ENCODE measurements around the gene FMN1.

FMN1 gene

DNA sequence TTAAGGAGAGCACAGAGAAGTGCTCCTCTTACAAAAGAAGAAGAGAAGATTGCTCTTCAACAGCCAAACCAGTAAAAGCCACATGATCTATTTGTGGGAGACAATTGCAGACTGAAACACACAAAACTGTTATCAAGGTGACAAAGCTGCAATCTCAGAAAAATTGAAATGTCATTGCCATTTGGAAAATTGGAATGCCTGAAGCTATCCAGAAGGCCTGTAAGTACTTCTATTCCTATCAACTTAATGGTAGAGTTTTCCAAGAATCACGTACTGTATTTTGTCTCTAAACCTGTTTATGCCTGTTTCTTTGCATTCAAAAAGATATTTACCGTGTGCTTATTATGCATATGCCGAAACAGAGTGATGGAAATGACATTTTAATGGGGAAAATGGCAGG is 272.0 kb downstream of the FMN1 start:
- DNase-seq (ENCODE audit: low read depth): no peak

DNA sequence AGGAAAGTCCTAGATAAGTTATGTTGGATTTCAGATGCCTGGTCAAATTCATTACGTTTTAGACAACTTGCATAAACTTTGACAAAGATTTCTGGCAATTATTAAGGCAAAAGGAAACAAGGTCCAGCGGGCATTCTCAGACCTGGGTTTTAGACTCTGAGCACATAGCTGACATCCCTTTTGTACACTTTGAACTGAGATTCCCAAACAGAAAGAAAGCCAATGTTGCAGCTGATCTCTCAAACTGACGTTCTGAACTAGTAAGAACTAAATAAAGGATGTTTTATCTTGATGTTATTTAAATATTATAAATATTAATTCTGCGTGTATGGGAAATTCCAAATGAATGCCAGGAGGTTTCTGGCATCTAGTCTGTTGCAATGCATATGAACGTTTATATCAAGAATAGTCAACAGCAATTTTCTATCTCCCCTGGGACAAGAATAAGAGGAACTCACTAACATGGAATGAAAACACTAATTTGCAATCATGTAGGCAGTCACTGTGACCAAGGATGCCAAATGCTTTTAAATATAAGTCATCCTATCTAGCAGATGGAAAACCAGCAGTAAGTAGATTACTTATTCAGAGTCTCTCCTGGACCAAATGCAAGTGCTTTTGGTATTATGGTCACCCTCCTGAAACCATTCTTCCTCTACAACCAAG is 274.6 kb downstream of the FMN1 start:
- no peak for DNase-seq (ENCODE audit: low read depth)

DNA sequence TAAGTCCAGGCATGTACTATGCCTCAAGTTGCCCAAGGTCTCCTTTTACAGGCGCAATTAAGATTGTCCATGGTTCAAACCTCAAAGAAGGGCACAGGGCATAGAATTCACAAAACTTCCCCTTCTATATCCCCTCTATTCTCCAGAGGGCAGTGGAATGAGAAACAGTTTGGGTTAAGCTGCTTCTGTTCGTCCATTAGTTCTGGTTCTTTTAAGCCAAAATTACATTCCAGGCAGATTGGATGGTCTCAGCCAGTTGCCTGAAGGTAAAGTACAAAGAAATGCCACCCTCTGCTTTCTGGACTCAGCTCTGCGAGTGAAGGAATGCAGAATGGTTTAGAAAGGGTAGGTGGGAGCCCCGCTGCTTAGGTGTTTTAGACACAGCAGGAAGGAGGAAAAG is 276.0 kb downstream of the FMN1 start:
- DNase-seq (ENCODE audit: low read depth): no peak

DNA sequence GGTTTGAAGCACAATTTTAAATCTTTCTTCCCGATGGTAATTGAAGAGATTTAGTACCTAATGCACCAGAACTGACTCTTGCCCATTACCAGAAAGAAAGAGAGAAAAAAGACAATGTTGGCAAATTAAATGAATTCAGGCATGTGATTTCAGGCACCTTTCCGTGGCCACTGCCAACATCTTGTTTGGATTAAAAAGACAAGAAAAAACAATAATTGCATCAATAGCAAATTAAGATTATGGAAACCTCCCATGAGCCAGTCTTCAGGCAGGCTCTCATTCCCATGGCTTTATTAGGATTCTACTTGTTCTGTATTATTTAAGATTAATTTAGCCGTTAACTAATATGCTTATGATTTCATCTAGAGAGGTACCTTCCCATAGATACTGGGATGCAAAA is 283.7 kb downstream of the FMN1 start:
- no peak for DNase-seq (ENCODE audit: low read depth)

DNA sequence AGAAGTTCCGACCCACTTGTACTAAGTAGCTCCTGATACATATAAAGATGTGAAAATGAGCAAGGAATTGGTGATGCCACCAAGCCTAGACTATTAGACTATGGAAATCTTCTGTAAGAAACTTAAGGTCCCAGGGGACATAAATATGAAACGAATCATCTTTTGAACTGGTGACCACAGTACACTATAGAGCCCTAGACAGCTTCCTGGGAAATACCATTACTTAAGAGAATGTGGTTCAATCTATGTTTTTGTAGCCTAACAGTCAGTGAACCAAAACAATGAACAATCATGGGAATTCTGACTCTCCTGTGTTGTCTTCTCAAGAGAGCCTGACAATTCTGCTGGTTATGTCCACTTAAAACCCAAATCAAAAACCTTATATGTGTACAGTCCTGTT is 285.1 kb downstream of the FMN1 start:
- no peak for DNase-seq (ENCODE audit: low read depth)

DNA sequence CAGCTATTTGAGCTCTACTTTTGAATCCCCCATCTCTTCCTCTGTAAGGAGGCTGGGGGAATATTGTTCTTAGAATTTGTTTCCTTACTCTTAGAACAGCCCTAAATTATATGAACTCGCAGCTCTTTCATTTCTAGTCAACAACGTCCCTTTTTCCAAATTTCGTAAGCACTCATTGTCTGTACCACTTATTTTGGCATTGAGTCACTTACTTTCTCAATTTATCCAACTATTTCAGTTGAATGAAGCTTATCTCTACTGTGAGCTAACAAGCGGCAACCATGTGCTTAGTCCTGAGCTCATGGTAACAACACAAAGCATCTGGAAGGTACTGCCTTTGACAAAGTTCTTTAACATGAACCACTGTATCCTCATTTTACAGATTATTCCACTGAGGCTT is 285.6 kb downstream of the FMN1 start:
- no peak for DNase-seq (ENCODE audit: low read depth)

DNA sequence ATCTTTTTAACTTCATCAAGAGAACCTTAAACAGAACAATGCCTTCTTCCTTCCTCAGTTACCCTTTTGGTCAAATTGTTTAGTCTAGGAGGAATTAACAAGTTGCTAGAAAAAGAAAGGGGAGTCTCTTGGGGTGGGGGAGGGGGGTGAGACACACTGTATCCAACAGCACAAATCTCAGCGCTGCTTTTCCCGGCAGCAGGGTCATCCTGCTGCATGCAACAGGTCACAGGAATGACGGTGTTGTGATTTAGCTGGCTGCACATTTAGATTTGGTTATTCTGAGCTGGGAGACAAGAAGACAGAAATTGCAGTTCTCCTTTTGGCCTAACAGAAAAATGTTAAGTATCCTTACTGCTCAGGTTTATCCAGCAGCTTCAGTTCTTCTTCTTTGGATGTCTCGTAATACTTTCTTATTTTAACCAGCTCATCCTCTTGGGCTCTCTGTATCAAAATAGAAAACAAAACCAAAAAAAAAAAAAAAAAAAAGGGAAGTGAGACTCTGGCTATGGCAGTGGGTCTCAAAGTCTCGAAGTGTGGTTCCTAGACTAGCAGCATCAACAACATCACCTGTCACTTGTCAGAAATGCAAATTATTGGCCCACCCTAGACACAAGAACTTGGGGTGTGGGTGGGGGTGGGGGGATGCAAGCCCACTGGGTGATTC is 286.2 kb downstream of the FMN1 start:
- DNase-seq (ENCODE audit: low read depth): no peak

DNA sequence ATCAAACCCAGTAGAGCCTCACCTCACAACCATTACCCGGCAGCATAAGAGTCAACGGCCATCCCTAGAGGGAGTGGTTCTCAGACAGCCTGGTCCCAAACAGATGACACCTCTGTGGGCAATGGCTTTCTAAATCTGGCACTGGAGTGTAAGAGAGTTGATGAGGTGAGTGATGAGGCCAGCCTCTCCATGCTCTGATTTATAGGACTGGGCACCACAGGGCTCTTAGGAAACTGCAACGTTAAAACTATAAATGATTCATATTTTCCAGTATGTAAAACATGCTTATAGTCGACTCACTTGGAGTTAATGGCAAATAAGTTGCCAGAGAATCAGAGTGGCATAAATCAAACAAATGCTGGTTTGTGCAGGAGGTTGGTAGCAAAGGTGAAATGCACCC is 289.0 kb downstream of the FMN1 start:
- DNase-seq (ENCODE audit: low read depth): no peak

DNA sequence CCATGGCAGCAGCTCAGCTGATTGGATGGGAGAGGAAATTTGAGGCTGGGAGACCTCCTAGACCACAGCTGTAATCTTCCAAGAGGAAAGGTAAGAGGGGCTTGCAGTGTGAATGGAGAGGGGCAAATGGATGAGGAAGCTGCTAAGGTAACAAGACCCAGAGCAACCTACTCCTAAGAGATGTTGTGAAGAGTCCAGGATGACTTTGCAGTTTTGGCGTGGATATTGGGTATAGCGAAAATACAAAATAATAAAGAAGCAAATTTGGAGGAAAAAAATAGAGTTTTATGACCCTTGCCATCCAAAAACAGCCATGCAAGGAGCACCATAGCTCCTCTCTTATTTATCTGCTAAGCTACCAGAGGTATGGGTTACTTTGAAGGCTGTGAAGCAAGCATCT is 290.1 kb downstream of the FMN1 start:
- no peak for DNase-seq (ENCODE audit: low read depth)

DNA sequence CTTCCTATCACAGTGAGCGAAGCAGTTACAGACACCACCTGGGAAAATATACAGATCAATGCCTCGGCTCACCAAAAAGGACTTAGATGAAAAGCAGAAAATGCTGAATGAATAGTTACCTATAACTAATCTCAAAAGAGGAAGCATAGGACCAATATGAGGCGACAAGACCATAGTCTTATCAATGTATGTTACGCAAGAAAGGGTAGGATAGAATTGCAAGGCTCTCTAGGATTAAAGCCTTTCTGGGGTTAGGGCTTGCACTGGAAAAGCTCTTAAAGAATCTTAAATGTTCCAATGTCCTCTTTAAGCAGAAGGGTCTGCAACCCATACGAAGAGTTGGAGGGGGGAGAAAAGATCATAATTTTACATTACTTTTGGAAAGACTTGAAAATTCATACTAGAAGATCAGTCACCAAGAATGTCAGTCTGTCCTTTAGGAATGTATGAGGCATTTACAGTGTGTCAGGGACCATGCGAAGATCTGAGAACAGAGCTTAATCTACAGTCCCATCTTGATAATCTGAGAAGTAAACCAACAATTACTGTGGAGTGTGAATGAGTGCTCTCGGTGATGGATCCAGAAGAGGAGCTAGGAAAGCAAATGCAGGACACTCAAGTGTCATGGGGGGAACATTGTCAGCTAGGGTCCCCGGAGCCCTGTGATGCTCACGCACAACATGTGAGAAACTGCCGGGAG is 290.8 kb downstream of the FMN1 start:
- no peak for DNase-seq (ENCODE audit: low read depth)

DNA sequence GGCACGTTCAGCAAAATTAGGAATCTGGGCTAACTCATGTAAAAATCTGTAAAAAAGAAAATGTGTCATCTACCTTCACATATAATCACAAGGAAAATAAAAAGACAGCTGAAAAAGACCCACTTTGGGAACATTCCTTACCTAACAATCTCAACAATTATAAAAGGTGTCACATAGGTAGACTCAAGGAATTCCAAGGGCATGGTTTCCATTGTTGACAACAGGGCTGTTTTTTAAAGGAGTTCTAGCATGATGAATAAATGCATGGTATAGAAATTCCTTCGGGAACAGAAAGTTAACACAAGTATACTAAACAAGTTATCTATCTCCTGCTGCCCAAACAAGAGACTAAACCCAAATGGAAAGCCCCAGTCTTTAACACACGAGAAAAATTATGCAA is 292.5 kb downstream of the FMN1 start:
- DNase-seq (ENCODE audit: low read depth): no peak

DNA sequence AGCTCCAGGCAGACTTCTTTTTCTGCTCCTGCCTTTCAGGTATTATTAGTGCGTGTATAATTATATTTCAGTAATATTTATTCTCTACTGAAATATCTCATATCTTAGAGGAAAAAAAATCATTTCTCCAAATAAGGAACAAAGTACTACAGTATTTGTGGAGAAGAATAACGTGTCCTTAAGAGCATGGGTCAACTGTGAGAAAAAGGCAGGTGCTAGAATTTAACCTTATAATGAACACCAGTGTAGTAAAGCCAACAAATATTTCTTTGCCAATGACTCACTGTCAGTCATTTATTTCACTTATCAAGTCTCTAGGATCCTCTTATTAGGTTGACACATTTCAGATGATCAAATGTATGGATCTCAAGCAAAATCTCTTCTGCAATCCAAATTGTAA is 293.3 kb downstream of the FMN1 start:
- DNase-seq (ENCODE audit: low read depth): no peak

DNA sequence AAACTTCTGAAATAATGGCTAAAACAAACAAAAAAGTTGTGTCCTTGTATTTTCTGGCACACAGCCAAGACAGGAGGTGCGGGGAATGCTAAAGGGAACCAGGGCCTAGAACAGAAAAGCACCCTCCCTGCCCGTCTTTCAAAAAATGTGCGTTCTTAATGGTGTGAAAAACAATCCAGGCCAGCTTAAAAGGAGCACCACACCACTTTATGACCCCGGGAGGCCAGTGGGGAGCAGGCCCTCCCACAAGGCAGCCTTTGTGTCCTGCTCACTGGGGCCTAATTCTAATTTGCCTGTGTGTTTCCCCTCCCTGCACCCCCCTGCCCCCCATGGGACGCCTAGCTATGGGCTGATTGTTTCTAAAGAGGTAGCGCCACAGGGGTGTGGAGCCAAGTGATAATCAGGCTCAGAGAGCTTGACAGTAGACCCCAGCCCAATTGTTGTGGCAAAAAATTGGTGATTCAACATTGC is 295.4 kb downstream of the FMN1 start:
- no peak for DNase-seq (ENCODE audit: low read depth)

DNA sequence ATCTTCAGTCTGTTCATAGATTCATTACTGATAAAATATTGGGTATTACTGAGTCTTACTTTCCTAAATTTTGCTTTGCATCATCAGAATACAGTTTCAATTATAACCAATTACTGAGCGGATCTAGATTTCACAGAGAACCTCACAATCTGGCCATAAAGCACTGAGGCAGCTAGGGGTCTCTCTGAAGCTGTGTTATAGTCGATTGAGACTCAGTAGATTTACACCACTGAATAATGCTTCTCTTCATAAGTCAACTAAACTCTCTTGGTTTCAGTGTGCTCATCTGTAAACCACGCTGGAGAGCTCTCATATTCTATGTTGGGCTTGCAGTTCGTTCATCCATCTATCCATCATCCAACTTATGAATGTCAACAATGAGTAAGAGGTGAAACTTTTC is 296.1 kb downstream of the FMN1 start:
- DNase-seq (ENCODE audit: low read depth): no peak

DNA sequence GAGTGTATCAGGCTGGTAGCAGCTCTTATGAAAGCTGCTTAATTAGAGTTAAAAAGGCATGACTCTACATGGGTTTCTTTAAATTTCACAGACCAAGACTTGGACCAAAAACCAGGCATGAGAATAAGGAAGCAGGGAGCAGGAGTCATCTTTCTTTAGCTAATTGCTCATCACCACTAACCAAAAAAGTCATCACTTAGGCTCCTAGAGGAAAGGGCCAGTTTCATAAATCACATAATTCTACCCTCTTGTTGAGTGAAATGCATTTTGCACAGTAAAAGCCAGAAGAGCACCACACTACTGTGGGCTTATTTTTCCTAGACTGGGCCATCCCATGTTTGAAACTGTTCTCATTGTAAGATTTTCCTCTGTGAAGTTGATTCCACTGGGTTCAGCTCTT is 301.1 kb downstream of the FMN1 start:
- no peak for DNase-seq (ENCODE audit: low read depth)

DNA sequence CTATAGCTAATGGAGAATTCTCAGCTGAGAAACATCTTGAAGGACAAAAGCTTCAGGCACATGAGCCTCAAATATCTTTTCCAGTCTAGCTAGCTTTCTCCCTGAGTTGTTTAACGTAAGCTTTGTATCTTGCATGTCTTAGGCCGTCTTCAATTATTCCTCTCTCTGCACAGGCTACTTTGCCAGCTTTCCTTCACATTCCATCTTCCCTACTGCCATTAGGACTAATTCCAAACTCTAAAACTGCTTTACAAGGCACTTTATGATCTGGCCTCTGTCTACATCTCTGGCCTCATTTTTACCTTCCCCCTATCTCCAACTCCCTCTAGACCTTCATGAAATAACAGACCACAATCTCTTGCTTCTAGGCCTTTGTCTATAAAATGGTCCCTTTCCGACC is 305.3 kb downstream of the FMN1 start:
- no peak for DNase-seq (ENCODE audit: low read depth)

DNA sequence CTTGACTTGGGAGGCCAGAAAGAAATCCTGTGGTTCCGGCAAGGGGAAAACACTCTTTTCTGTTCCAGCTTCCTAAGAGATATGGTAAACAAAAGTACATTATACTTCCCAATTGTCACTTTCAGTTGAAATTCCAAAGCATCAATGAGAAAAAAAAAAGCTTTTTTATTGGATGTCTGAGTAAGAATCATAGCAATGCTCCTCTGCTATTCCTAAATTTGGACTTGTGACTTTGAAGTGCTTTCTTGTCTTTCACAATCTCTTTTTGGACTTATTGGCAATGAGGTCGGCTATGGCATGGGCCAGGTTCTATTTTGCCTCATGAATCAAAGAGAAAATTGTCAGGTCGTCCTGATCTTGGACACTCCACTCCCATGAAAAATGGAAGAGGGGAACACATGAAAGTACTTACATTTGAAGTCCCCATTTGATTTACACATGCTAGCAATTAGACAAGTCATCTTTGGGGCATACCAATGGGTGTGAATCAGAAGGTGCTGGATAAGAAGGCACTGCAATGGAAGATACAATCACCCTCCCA is 306.2 kb downstream of the FMN1 start:
- DNase-seq (ENCODE audit: low read depth): no peak

DNA sequence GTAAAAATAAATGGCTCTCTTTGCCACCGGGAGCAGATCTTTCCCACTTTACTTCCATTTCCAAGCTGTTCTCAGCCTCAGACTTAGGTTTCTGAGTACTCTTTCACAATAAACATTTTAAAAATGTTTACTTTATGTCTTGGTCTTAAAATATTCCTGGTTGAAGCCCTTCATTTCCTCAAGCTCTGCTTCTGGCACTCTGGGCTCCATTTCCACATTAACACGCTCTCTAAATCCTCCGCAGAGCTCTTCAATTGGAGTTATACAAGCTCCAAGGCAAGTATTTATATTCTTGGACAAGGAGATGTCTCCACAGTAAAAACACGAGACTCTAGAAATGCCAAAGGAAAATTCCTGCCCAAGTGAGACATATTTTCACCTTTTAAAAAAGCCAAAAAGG is 307.4 kb downstream of the FMN1 start:
- no peak for DNase-seq (ENCODE audit: low read depth)

DNA sequence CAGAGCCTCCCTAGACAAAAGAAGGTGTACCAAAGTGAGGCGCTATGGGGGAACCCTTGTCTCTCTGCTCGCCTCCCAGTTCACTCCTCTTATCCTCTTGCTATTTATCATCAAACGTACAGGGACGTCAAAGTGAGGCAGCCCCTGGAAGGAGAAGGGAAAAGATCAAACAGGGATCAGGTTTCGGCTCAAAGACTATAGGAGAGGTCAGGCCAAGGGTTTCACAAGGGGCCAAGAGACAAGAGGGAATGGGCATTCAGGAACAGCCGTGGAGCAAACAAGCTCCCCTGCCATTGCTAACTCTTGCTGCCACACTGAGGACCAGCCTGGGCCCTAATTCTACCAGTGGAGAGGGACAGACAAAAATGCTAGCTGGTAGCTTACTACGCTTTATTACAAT is 308.1 kb downstream of the FMN1 start:
- no peak for DNase-seq (ENCODE audit: low read depth)

DNA sequence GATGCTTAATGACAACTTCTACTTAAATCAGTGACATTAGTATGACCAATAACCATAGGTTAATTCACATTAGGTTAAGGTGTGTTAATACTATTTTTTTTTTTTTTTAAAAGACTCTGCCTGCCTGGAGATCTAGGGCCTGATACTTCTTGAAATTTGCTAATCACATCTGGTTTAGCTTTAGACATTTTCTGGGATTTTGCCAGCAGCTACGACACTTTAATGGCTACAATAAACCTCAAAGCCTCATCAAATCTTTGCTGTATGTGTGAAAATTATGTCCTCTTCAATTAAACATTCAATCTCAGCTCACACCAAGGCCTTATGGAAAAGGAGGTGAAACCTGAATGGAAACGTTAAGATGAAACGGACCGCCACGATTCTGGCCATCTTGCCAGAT is 308.8 kb downstream of the FMN1 start:
- no peak for DNase-seq (ENCODE audit: low read depth)

DNA sequence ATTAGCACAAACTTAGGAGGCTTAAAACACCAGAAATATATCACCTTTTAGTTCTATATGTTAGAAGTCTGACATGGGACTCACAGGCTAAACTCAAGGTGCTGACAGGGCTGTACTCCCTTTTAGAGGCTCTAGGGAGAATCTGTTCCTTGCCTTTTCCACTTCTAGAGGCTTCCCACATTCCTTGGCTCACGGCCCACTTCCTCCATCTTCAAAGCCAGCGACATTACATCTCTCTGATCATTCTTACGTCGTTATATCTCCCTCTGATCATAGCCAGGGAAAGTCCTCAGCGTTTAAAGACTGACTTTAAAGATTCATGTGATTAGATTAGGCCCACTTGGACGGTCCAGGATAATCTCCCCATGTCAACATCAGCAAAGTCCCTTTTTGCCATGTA is 310.4 kb downstream of the FMN1 start:
- DNase-seq (ENCODE audit: low read depth): no peak

DNA sequence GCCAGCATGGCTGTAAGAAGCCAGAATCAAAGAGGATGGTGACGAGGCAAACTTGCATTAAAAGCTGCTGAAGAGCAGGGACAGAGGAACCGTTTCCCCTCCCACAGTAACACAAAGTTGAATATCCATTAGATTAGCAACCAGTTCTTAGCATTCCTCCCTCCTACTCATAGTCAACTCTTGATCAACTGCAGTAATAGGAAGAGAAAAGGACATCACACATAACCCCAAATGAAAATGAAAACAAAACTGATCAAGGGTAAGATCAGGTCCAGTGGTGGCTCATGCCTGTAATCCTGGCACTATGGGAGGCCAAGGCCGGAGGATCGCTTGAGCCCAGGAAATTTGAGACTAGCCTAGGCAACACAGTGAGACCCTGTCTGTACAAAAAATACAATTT is 311.6 kb downstream of the FMN1 start:
- DNase-seq (ENCODE audit: low read depth): no peak

DNA sequence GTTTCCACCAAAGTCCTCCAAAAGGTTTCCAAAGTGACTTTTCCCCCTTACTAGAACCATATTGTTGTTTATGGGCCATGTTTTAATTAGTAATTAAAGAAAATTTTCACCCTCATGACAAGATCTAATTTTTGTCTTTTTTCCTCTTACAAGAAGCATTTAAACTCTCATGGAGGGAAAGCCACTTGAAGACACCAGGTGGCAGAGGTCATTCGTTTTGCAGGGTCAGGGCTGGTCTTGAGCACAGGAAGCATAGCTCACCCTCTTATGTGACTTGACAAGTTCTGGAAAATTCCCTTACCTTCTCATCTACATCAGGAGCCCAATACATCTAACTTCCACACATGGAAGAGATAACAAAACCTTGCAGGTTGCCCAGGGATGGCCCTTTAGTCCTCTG is 313.0 kb downstream of the FMN1 start:
- no peak for DNase-seq (ENCODE audit: low read depth)
